Measurements from ENCODE around the gene SLC40A1.

The SLC40A1 gene

DNA sequence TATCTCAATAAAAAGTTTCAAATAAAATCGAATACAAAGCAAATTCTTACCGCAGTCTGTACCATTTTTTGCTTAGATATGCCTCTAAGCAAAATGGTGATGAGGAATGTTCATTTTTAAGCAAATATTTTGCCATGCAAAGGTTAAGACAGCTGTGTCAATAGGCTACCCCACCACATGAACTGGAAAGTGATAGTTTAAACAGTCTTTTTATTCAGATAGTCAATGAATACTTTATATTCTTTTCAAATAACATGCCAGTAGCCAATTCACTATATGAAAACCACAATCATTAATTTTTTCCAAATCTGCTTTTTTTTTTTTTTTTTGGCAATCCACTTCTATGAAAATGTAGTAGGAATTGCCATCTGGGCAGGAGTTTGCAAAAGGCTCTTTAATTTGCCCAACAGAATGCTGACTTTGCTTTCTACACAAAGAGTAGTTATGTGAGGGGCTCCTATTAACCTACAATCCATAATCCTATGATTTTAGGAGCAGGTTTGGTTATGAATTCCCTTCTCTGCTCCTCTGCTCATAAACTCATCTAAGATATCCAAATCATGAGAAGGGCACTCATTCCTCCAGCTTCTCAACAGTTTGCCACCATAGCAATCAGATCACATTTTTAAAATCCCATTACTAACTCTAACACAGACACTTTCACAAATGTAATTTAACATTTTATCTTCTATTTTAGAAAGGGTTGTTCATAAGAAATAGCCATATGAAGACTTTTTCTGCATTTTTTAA, 69.2 kb downstream of the SLC40A1 start:
- no peak for DNase-seq

All from GDM1 (cell line).